ENCODE results near the gene ASCC3.
"Not testable (repeated sequence)": the region's sequence is repeated elsewhere in the genome, so short reads cannot be mapped to it uniquely, and the experiment has no call there.

Gene ASCC3

DNA sequence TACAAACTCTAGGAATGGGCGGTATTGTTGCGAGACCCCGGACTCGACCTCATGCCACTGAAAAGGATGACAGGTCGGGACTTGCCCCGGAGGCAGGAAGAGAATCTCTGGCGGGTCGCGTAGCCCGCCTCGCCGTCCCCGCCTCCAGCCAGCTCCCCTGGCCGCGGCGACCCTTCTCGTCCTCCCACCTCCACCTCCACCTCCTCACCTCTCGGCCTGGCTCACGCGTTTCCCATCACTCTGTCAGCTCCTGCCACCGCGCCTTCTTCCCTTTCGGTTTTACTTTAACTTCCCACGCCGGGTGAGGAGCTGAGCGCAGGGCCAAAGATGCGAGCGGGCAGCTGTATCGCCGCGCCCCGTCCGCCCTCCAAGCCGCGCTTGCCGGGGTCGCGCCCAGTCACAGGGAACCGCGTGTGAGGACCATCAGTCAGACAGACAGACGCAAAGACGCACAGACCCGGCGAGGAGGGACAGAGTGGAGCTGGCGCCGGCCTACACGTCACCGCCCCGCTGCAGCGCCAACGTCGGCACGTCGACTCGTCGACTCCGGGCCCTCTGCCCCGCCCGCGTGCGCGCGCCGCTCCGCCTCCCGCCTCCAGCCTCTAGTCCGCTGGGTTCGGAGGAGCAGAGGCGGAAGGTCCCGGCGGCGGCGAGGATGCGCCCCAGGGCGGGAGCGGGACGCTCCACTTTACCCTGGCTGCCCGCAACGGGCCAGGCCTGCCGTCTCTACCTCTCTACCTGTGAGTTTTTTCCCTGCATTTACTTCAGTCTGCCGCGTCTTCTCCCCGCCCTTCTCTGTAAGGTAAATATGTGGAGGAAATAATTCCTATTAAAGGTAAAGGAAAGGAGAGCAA, at the start of gene ASCC3:
Gene ASCC3, minus strand, starts transcription at position 477 of the 854 bp plus-strand sequence. CDS start 13,332 bp downstream, outside the sequence.
- peak; percentile 83 for DNase-seq (ENCODE audit: low spot score)

DNA sequence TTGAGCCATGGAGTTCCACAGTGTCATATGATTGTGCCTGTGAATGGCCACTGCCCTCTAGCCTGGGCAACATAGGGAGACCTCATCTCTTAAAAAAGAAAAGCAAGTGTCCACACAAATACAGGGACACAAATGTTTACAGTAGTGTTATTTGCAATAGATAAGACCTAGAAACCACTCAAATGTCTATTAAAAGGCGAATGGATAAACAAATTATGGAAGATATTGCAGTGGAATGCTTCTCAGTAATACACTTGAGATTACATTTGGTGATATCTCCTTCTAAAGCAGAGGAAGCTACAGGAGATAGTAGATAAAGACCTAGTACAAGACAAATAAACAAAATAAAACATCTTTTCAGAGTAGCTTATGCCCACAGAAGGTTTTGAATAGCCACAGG, 44.6 kb upstream of the ASCC3 start:
- no peak for DNase-seq (ENCODE audit: low spot score)

GRCh38 chr6:100924534-100925227, 43.6 kb upstream of the ASCC3 start:
- no peak for DNase-seq (ENCODE audit: low spot score)

DNA sequence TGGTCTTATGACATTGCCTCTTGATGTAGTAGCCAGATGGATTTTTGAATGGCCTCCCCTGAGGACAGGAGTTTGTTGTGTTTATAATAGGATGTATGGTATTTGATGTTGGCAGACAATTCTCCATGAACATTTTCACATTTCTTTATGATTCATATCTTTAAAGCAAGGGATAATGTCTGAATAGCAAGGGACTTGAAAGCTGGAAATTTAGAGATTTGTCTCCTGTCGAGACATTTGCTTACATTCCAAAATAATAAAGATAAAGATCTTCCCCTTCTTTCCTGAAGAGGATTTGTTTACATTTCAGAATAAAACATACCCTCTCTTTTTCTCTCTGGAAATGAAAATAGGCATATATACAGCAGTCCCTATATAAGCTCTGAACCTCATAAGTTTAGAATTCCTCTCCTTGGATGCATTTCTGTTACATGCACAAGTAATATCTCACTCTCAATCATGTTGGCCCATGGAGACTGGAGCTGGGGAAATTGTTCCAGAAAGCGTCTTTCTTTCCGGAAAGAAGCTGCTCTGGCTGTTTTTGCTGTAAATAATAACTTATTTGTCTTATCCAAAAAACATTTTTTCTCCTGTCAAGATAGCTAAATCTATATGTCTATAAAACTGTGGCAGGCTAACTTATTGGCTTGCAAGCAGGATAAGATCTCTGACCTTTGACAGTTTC, 42.5 kb upstream of the ASCC3 start:
- no peak for DNase-seq (ENCODE audit: low spot score)

DNA sequence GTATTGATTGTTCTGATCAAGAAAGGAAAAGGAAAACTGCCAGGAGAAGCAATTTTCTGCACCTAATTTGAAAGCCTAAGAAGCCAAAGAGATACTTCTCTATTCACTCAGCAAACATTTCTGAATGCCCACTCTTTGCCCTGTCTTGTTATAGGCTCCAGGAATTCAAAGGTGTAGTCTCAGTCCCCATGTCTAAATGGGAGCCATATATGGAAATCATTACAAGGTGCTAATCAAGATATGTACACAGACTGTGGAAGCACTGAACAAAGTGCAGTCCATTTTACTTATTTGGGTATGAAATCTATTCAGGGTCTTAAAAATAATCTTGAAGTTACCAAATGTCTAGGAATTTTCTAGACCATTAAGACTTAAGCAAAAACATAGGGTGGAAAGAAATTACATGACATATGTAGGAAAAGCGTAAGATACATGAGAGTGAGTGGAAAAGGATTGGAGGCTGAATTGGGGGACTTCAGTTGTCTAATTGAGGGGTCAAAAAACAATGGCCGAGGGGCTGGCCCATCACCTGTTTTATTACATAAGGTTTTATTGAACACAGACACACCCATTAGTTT, 39.0 kb upstream of the ASCC3 start:
- DNase-seq (ENCODE audit: low spot score), result no peak

- no peak for DNase-seq (ENCODE audit: low spot score)
Measured at GRCh38 chr6:100918152-100918551, 37.0 kb upstream of the ASCC3 start.

- no peak for DNase-seq (ENCODE audit: low spot score)
Measured at GRCh38 chr6:100915876-100916275, 34.7 kb upstream of the ASCC3 start.

- DNase-seq (ENCODE audit: low spot score), result no peak
Measured at GRCh38 chr6:100913400-100914276, 32.5 kb upstream of the ASCC3 start.

DNA sequence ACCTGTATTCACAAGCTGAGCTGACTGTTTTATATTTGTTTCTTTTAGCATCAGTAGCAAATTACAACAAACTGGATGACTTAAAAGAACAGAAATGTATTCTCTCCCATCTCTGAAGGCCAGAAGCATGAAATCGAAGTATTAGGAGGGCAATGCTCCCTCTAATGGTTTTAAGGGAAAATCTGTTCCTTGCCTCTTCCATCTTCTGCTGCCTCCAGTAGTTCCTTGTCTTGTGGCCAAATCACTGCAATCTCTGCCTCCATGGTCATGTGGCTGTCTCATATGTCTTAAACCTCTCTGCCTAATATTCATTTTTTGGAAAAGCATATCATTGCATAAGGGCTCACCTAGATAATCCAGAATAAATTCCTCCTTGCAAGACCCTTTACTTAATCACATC, 25.2 kb upstream of the ASCC3 start:
- DNase-seq (ENCODE audit: low spot score), result no peak

DNA sequence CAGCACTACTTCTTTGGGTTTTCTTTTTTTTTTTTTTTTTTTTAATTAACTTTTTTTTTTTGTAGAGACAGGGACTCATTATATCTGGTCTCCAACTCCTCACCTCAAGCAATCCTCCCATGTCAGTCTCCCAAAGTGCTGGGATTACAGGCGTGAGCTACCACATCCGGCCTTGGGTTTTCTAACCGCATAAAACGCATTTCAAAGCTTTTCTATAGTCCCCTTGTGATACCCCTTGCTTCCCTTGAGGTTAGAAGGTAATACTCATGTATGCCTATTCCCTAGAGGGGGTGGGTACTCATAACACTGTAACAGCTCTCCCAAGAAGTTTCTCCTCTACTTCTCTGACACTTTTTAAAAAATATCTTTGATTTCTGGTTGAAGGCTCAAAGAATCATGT, 23.9 kb upstream of the ASCC3 start:
- DNase-seq (ENCODE audit: low spot score), result no peak

DNA sequence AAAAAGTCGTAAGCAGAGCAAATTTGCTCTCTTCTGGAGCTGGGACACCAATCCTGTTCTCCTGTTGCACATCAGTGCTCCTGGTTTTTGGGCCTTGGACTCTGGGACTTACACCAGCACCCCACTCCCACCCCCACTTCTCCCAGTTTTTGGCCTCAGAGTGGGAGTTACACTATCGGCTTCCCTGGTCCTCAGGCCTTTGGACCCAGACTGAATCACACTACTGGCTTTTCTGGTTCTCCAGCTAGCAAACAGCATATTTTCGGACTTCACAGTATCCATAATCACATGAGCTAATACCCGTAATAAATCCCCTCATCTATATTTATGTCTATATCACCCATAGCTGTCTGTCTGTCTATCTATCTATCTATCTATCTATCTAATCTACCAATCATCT, 23.2 kb upstream of the ASCC3 start:
- no peak for DNase-seq (ENCODE audit: low spot score)

- no peak for DNase-seq (ENCODE audit: low spot score)
Measured at GRCh38 chr6:100901582-100901981, 20.5 kb upstream of the ASCC3 start.

DNA sequence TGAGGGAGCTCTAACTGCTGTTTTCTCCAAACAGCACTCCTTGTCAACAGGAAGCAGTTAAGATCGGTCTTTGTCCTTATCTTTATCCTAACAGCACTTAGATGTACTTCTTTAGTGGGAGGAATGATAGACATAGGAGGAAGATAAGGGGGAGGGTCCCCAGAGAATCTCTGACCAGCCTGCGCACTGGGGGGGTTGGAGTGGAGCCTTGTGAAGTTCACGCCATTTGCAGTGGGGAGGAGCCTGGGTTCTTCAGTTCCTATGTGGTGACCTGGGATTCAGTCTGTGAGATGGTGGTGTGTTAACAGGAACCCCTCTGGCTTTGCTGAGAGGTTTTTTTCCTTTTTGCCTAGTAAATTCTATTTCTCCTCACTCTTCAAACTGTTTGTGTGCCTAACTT, 18.1 kb upstream of the ASCC3 start:
- DNase-seq (ENCODE audit: low spot score), result no peak

DNA sequence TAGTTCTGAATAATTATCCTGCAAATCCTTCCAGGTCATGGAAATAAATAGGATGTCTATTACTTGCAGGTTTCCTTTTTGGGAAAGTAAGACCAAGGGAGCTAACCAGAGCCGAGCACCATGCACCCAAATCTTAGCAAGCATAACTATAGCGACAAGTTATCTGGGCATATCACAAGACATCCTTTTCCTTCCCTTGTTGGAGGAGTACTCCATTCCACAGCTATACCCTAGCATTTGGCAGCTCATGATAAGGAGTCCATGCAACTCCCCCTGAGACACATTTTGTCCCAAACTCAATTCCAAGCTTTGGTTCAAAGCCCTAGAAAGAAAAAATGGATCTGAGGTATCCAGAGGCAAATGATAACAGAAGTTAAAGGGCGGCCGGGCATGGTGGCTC, 16.5 kb upstream of the ASCC3 start:
- DNase-seq (ENCODE audit: low spot score), result no peak

DNA sequence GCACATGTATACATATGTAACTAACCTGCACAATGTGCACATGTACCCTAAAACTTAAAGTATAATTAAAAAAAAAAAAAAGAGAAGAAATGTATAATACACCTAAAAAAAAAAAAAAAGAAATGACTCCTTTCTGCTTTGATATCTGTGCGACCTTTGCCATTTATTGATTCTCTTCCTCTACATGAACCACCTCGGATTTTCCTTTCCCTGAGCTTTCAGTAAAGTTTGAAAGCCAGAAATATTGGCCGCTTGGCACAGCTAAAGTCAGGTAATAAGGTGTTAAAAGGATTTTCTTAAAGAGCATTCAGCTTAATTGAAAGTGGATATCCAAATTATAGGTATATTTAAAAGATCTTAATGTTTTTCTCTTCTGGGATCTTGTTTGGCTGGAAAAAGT, 12.6 kb upstream of the ASCC3 start:
- no peak for DNase-seq (ENCODE audit: low spot score)

DNA sequence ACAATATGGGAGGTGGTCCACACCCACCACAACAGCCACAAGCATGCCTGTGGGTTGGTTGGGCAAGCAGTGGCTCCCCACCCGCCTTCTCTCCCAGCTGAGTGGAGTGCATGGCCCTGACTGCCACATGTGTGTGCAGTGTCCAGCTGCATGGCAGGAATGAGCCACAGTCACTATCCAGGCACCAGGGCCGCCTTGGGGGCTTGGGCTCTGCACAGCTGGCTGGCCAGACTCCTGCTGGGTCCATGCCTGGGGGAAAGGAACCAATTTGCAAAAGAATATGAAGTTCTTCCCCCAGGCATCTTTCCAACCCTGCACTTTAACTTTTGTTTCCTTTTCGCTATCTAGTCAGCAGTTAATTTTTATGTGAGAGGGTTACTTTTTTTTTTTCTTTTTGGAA, 11.6 kb upstream of the ASCC3 start:
- DNase-seq (ENCODE audit: low spot score), result no peak

GRCh38 chr6:100892116-100892515, 11.0 kb upstream of the ASCC3 start:
- DNase-seq (ENCODE audit: low spot score), result no peak

DNA sequence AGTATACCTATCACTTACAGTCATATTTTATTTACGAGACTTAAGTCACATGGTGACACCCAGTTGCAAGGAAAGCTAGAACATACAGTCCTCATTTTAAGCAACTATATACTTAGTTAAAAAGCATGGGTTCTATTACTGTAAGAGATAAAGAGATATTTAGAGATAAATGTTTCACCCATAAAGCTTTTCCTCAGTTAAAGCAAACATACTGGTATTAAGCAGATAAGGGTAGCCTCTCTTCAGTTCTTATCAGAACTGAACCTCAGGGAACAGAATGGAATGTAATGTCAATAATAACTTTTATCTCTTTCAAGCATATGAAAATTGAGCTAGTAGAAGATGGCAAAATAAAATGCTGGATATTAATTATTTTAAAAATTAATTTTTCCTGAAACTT, 9.9 kb upstream of the ASCC3 start:
- no peak for DNase-seq (ENCODE audit: low spot score)

DNA sequence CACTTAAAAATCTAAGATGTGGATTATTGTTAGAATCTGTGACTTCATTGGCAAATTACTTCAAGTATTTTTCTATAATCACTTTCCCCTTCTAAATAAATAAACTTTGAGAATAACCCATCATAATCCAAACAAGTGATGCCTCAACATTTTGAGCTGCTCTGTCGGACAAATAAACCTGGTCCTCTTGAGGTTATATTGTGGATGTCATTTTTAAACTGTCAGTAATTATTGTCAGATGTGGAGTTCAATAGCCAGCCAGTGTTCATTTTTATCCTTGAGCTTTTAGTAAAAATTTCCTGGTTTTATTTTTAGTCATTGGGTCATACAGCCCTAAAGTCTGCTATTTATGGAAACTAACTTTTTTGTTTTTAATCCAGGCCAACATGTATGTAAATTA, 9.5 kb upstream of the ASCC3 start:
- not testable (repeated sequence) for DNase-seq (ENCODE audit: low spot score)

DNA sequence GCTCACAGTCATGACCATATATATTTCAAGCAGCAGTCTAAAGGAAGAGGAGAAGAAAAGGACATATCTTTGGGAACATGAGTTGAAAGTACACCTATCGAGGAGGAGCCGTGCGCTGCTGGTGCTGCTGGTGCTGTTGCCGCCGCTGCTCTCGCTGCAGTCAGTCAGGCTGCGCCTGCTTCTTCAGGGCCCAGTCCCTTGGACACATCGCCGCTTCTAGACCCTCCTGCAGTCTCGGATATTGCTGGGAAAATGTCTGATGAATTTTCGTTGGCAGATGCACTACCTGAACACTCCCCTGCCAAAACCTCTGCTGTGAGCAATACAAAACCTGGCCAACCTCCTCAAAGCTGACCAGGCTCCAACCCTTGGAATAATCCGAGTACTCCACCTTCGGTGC, 8.2 kb upstream of the ASCC3 start:
- DNase-seq (ENCODE audit: low spot score), result no peak

- no peak for DNase-seq (ENCODE audit: low spot score)
Measured at GRCh38 chr6:100886076-100886475, 4.9 kb upstream of the ASCC3 start.

GRCh38 chr6:100883347-100883746, 2.2 kb upstream of the ASCC3 start:
- no peak for DNase-seq (ENCODE audit: low spot score)
